K562 (cell line): Measurements from ENCODE around the gene GNS. TPM values are rescaled to one million over a fixed set of nuclear protein-coding genes. Genes with fewer than 3 reads are reported as not detected.

Experiments used
- ATAC-seq: fragments of 200-7000 bp; cut with Tn5 transposase; 3 replicates; pipeline ENCODE4 v1.9.1; 2020; ENCODE audit warnings: moderate library complexity
- BruUV-seq: library from RNA; stranded (reverse); fragments of 400-500 nt; replicated peaks from 2 replicates; lab custom pipeline; 2021; lab: Mats Ljungman, UMichigan
- CTCF ChIA-PET: fragments of 300-600 bp; formaldehyde crosslinking; extraction: SDS; loops from one replicate; lab custom pipeline; 2021; ENCODE audit warnings: low intra/inter-chr PET ratio; lab: Yijun Ruan, JAX
- POLR2A ChIA-PET: fragments of 300-600, 350-650 bp; sonication (Branson Sonifier 250); formaldehyde crosslinking; extraction: SDS; loops from one replicate; lab custom pipeline; 2021; ENCODE audit warnings: antibody characterized with exemption, inconsistent platforms; lab: Yijun Ruan, JAX
- DNase-seq, 4 experiments: peaks; one replicate each; pipeline versions ENCODE4 v3.0.0 to v3.0.0-alpha.2; 2011 to 2018; ENCODE audit warnings: low spot score in 3 of 4, mixed read lengths in 3 of 4; ENCODE audit errors: extremely low read depth in 1 of 4
- FAIRE-seq: peaks from 2 replicates; lab custom pipeline; 2011; peaks lifted over from hg19 to GRCh38; lab: Jason Lieb, UNC
- H2AFZ ChIP-seq: 2 replicates; pipeline ENCODE4 v1.6.0; 2011; ENCODE audit warnings: low read depth, low read length, control low read depth, inconsistent platforms
- H3K27ac ChIP-seq: fragments of 200-600 bp; 3 replicates; pipeline ENCODE4 v1.8.0; 2011; ENCODE audit warnings: low read depth, mild to moderate bottlenecking, control low read depth, inconsistent platforms, low read length, moderate library complexity, mixed read lengths; ENCODE audit errors: extremely low read depth
- H3K27me3 ChIP-seq, 2 experiments: fragments of 300-600 bp in 1 of 2; 2 replicates in 1 of 2; 3 replicates in 1 of 2; pipeline versions ENCODE4 v1.6.0 to v1.8.0; 2011; ENCODE audit warnings: inconsistent platforms in 2 of 2, low read length in 2 of 2, mild to moderate bottlenecking in 1 of 2, mixed read lengths in 1 of 2, moderate library complexity in 1 of 2; ENCODE audit not compliant: control insufficient read depth in 2 of 2, insufficient read depth in 2 of 2
- H3K36me3 ChIP-seq: fragments of 300-600 bp; 3 replicates; pipeline ENCODE4 v1.8.0; 2011; ENCODE audit warnings: mild to moderate bottlenecking, low read length, inconsistent platforms; ENCODE audit not compliant: control insufficient read depth, insufficient read depth
- H3K4me1 ChIP-seq, 2 experiments: fragments of 200-600 bp in 1 of 2; replicated peaks in 1 of 2; 2 replicates in 1 of 2; 3 replicates in 1 of 2; pipeline versions ENCODE4 v1.5.1 to v1.8.0; 2011; ENCODE audit warnings: inconsistent platforms in 2 of 2, low read length in 2 of 2, mild to moderate bottlenecking in 1 of 2, mixed read lengths in 1 of 2, moderate library complexity in 1 of 2; ENCODE audit not compliant: control insufficient read depth in 2 of 2, insufficient read depth in 2 of 2
- H3K4me2 ChIP-seq: 2 replicates; pipeline ENCODE4 v1.6.1; 2011; ENCODE audit warnings: low read length, control low read depth, inconsistent platforms, mixed read lengths; ENCODE audit not compliant: insufficient read depth
- H3K4me3 ChIP-seq: fragments of 200-600 bp; sonication (generic), shearing (Covaris generic); 2 replicates; pipeline ENCODE4 v1.5.1; 2016; ENCODE audit warnings: control low read depth, inconsistent platforms
- H3K79me2 ChIP-seq: fragments of 200-600 bp; 3 replicates; pipeline ENCODE4 v1.8.0; 2011; ENCODE audit warnings: low read length, inconsistent platforms; ENCODE audit not compliant: control insufficient read depth, insufficient read depth
- H3K9ac ChIP-seq, 2 experiments: 2 replicates each; pipeline versions ENCODE4 v1.6.0 to v1.6.1; 2011; ENCODE audit warnings: low read depth in 2 of 2, low read length in 2 of 2, control low read depth in 1 of 2, inconsistent platforms in 1 of 2, mild to moderate bottlenecking in 1 of 2, mixed read lengths in 1 of 2; ENCODE audit not compliant: insufficient read depth in 1 of 2
- H3K9me1 ChIP-seq: one replicate; pipeline ENCODE4 v1.6.0; 2011; ENCODE audit warnings: inconsistent platforms, mild to moderate bottlenecking, low read length, moderate library complexity; ENCODE audit not compliant: control insufficient read depth, insufficient read depth
- H3K9me3 ChIP-seq: replicated peaks from 2 replicates; pipeline ENCODE4 v1.5.1; 2011; ENCODE audit warnings: low read depth, low read length, inconsistent platforms; ENCODE audit not compliant: control insufficient read depth, insufficient read depth
- H4K20me1 ChIP-seq: replicated peaks from 2 replicates; pipeline ENCODE4 v1.6.1; 2011; ENCODE audit warnings: low read length, inconsistent platforms, mixed read lengths; ENCODE audit not compliant: control insufficient read depth, insufficient read depth
- AFF4 ChIP-seq: sonication (generic); formaldehyde crosslinking; IDR thresholded peaks from 2 replicates; pipeline ENCODE4 v1.8.0; 2023; ENCODE audit warnings: mild to moderate bottlenecking, missing genetic modification reagents
- FOXA3 ChIP-seq, 2 experiments: fragments of 450-650 bp in 1 of 2; sonication (generic) in 1 of 2; formaldehyde crosslinking; IDR thresholded peaks in 1 of 2; conservative IDR thresholded peaks in 1 of 2; 2 replicates each; pipeline versions ENCODE4 v1.4.0 to v1.8.0; 2020 to 2022; ENCODE audit warnings: mild to moderate bottlenecking in 2 of 2, missing genetic modification reagents in 1 of 2
- GTF2B ChIP-seq: IDR thresholded peaks from 2 replicates; pipeline ENCODE4 v1.6.1; 2011; ENCODE audit not compliant: insufficient read length; ENCODE audit errors: extremely low read depth
- KLF10 ChIP-seq: fragments of 250-450 bp; sonication (Bioruptor Pico); IDR thresholded peaks from 2 replicates; pipeline ENCODE4 v1.6.1; 2021; ENCODE audit warnings: matching md5 sums
- KLF13 ChIP-seq: fragments of 450-650 bp; IDR thresholded peaks from 2 replicates; pipeline ENCODE4 v1.6.1; 2016; ENCODE audit warnings: missing genetic modification characterization, low read depth, mild to moderate bottlenecking, missing compliant biosample characterization, moderate library complexity, borderline replicate concordance
- MCM5 ChIP-seq: fragments of 450-650 bp; IDR thresholded peaks from 2 replicates; pipeline ENCODE4 v1.6.1; 2016; ENCODE audit warnings: low read depth
- NFATC3 ChIP-seq: fragments of 450-650 bp; IDR thresholded peaks from 2 replicates; pipeline ENCODE4 v1.6.1; 2017; ENCODE audit warnings: mild to moderate bottlenecking
- PATZ1 ChIP-seq: fragments of 250-450 bp; sonication (Bioruptor Pico); IDR thresholded peaks from 2 replicates; pipeline ENCODE4 v1.5.0; 2020; ENCODE audit warnings: mild to moderate bottlenecking, borderline replicate concordance
- SMARCA4 ChIP-seq: fragments of 450-650 bp; IDR thresholded peaks from 2 replicates; pipeline ENCODE4 v1.6.1; 2016
- TAF9B ChIP-seq: fragments of 450-650 bp; IDR thresholded peaks from 2 replicates; pipeline ENCODE4 v1.6.1; 2018; ENCODE audit warnings: mild to moderate bottlenecking; ENCODE audit not compliant: partially characterized antibody
- TOE1 ChIP-seq, 2 experiments: fragments of 450-650 bp in 1 of 2; sonication (generic) in 1 of 2; formaldehyde crosslinking in 1 of 2; IDR thresholded peaks; 2 replicates each; pipeline versions ENCODE4 v1.7.1 to v1.8.0; 2016 to 2022; ENCODE audit warnings: borderline replicate concordance in 2 of 2, mild to moderate bottlenecking in 2 of 2, antibody characterized with exemption in 1 of 2, inconsistent platforms in 1 of 2, low read depth in 1 of 2, missing genetic modification reagents in 1 of 2, moderate library complexity in 1 of 2
- ZBTB7A ChIP-seq: IDR thresholded peaks from 2 replicates; pipeline ENCODE4 v1.6.1; 2011; ENCODE audit warnings: low read depth, mild to moderate bottlenecking, low read length, moderate library complexity, borderline replicate concordance; ENCODE audit not compliant: control insufficient read depth
- ZNF197 ChIP-seq: fragments of 200-800 bp; sonication (Bioruptor generic); IDR thresholded peaks from 2 replicates; pipeline ENCODE4 v1.6.1; 2016; ENCODE audit warnings: low read depth, missing genetic modification characterization, missing compliant biosample characterization
- ZNF23 ChIP-seq: fragments of 250-450 bp; sonication (Bioruptor Pico); IDR thresholded peaks from 2 replicates; pipeline ENCODE4 v1.4.0; 2020; ENCODE audit warnings: mild to moderate bottlenecking
- ZNF644 ChIP-seq: fragments of 200-800 bp; sonication (Bioruptor generic); IDR thresholded peaks from 2 replicates; pipeline ENCODE4 v1.6.1; 2016; ENCODE audit warnings: low read depth, missing genetic modification characterization, missing compliant biosample characterization
- WGBS: fragments of 100-300 bp; shearing (Covaris generic); methylation state at CpG from one replicate; pipeline ENCODE4 v1.1.6; 2016; ENCODE audit warnings: low coverage, mixed read lengths; ENCODE audit not compliant: insufficient coverage; ENCODE audit errors: missing lambda C conversion rate; 5-methylcytosine and 5-hydroxymethylcytosine counted together
- in situ Hi-C: fragments of 300-500 bp; cut with MboI; formaldehyde crosslinking; loops from 4 replicates; pipeline ENCODE4 v1.15.0; 2018; ENCODE audit warnings: inconsistent platforms, mixed read lengths
- intact Hi-C: fragments of 100-400 bp; cut with micrococcal nuclease; formaldehyde crosslinking; loops from 2 replicates; pipeline ENCODE4 v1.14.2; 2022
- polyA plus RNA-seq, 8 experiments: library from polyadenylated mRNA; depleted of rRNA in 4 of 8; stranded (reverse) in 5 of 8; unstranded in 3 of 8; fragments of >200 nt; fragmentation: Nextera tagmentation in 2 of 8; fragmentation: Illumina TruSeq in 1 of 8; extraction: Ambion mirVana in 2 of 8; extraction: Trizol in 1 of 8; gene quantifications; 2 replicates each; pipeline versions ENCODE4 v1.2.1 to v1.2.3, GENCODE V29; 2011 to 2014; ENCODE audit warnings: inconsistent platforms in 1 of 8, missing spikeins in 1 of 8
- total RNA-seq, 7 experiments: library from RNA; depleted of rRNA in 6 of 7; stranded (reverse); fragments of >200 nt in 6 of 7; fragmentation: Illumina TruSeq in 2 of 7; extraction: Trizol in 2 of 7; gene quantifications; 2 replicates each; pipeline versions ENCODE4 v1.2.1 to v1.2.3, GENCODE V29; 2011 to 2021; ENCODE audit warnings: low replicate concordance in 1 of 7

Gene GNS
- total and polyA plus RNA-seq, 9 of the 15 experiments (the other 6 are each of a cell fraction or from before 2014, with no cell fraction given), result 4.6 to 30.3 (median 18.9) TPM

GRCh38 chr12:64742416-64742815 is 16.8 kb downstream of the GNS start (continued):
- TF ChIP-seq FOXA3 (CRISPR knock-in tag; conservative IDR thresholded peaks at IDR 0.05 in 1 of 2, IDR thresholded peaks at IDR 0.05 in 1 of 2), result no peak
- TF ChIP-seq AFF4 (CRISPR knock-in tag), result no peak
- TF ChIP-seq NFATC3, result no peak
- no peak for TF ChIP-seq GTF2B

- H3K9me1 ChIP-seq, result no peaks in the 10 kb centered on the region
- no peak overlapping the region for H3K4me3 ChIP-seq
- intact Hi-C loops (no loop called here), in situ Hi-C loops (no loop called here)
- no peaks in the 10 kb centered on the region for H3K4me1 ChIP-seq
- DNase-seq (no peak), ATAC-seq (no peak), FAIRE-seq (no peak)
- no peaks in the 10 kb centered on the region for H3K27me3 ChIP-seq
- 57% methylated on average over 2 of the region's 2 CpGs for WGBS
- H2AFZ ChIP-seq, result no peak overlapping the region
- no peak overlapping the region for H3K27ac ChIP-seq
- H3K4me2 ChIP-seq, result no peak overlapping the region
- H3K9ac ChIP-seq, result no peak overlapping the region
- H3K79me2 ChIP-seq, result no peaks in the 10 kb centered on the region
- H3K9me3 ChIP-seq, result no peaks in the 10 kb centered on the region
- CTCF ChIA-PET, result no interaction called here
- peaks cover 72% of the 10 kb centered on the region for H3K36me3 ChIP-seq
- no TSS peak for BruUV-seq
- POLR2A ChIA-PET, result interaction anchor here (0.9 kb wide), 1 partner anchor 9 kb away, joined by 3 read pairs; no protein-coding TSS in a partner anchor
- H4K20me1 ChIP-seq, result no peaks in the 10 kb centered on the region
- TF ChIP-seq TOE1 (IDR thresholded peaks at IDR 0.05; ENCODE audit: borderline replicate concordance) (no peak), TOE1 (CRISPR knock-in tag; IDR thresholded peaks at IDR 0.05; ENCODE audit: borderline replicate concordance, low read depth) (no peak), SMARCA4 (no peak), PATZ1 (CRISPR knock-in tag) (no peak), KLF10 (CRISPR knock-in tag) (no peak), ZNF644 (tag) (no peak), TAF9B (no peak), MCM5 (no peak), ZNF197 (CRISPR knock-in tag) (no peak), KLF13 (tag) (no peak), ZBTB7A (no peak), ZNF23 (CRISPR knock-in tag) (no peak)
Observed at GRCh38 chr12:64740646-64741045, 18.6 kb downstream of the GNS start.
